ENCODE results near the gene AIG1. TPM values are rescaled to one million over a fixed set of nuclear protein-coding genes. Genes with fewer than 3 reads are reported as not detected.

The AIG1 gene
- total RNA-seq, 1 experiment from 2014 or later, result 2.2 TPM

DNA sequence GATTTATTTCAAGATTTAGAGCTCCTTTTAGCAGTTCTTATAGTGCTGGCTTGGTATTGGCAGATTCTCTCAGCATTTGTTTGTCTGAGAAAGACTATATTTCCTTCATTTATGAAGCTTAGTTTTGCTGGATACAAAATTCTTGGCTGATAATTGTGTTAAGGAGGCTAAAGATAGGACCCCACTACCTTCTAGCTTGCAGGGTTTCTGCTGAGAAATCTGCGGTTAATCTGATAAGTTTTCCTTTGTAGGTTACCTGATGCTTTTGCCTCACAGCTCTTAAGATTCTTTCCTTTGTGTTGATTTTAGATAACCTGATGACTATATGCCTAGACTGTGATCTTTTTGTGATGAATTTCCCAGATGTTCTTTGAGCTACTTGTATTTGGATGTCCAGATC lies 114.3 kb downstream of the AIG1 start:
- CTCF ChIA-PET, result no interaction called here
- no peaks in the 10 kb centered on the region for H3K36me3 ChIP-seq (ENCODE audit: insufficient read depth, low read length, poor library complexity, severe bottlenecking)
- BruUV-seq (replicated peaks), result no TSS peak
- DNase-seq (ENCODE audit: low spot score), result no peak
- no peaks in the 10 kb centered on the region for H3K27me3 ChIP-seq (replicated peaks; ENCODE audit: insufficient read depth, low read depth, low read length, poor library complexity)
- H3K4me1 ChIP-seq (ENCODE audit: insufficient read depth, low read length, poor library complexity, severe bottlenecking), result no peaks in the 10 kb centered on the region
- no peak overlapping the region for H3K4me3 ChIP-seq (ENCODE audit: low read depth, low read length, poor library complexity, severe bottlenecking)
- no peak for TF ChIP-seq EZH2 (IDR thresholded peaks at IDR 0.05; ENCODE audit: borderline replicate concordance, low read depth, low read length, poor library complexity, severe bottlenecking)
- TF ChIP-seq, protein P1, sequence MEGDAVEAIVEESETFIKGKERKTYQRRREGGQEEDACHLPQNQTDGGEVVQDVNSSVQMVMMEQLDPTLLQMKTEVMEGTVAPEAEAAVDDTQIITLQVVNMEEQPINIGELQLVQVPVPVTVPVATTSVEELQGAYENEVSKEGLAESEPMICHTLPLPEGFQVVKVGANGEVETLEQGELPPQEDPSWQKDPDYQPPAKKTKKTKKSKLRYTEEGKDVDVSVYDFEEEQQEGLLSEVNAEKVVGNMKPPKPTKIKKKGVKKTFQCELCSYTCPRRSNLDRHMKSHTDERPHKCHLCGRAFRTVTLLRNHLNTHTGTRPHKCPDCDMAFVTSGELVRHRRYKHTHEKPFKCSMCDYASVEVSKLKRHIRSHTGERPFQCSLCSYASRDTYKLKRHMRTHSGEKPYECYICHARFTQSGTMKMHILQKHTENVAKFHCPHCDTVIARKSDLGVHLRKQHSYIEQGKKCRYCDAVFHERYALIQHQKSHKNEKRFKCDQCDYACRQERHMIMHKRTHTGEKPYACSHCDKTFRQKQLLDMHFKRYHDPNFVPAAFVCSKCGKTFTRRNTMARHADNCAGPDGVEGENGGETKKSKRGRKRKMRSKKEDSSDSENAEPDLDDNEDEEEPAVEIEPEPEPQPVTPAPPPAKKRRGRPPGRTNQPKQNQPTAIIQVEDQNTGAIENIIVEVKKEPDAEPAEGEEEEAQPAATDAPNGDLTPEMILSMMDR (conservative IDR thresholded peaks at IDR 0.05; ENCODE audit: low read depth, low read length), result no peak
- POLR2A ChIA-PET (ENCODE audit: low non-redundant PET), result no interaction called here
- H3K9me3 ChIP-seq (ENCODE audit: low read depth, low read length, poor library complexity, severe bottlenecking), result no peaks in the 10 kb centered on the region
- H3K27ac ChIP-seq (ENCODE audit: low read depth, low read length, poor library complexity, severe bottlenecking), result no peak overlapping the region
- intact Hi-C loops (cut with micrococcal nuclease; ENCODE audit: unreplicated experiment), result no loop called here

DNA sequence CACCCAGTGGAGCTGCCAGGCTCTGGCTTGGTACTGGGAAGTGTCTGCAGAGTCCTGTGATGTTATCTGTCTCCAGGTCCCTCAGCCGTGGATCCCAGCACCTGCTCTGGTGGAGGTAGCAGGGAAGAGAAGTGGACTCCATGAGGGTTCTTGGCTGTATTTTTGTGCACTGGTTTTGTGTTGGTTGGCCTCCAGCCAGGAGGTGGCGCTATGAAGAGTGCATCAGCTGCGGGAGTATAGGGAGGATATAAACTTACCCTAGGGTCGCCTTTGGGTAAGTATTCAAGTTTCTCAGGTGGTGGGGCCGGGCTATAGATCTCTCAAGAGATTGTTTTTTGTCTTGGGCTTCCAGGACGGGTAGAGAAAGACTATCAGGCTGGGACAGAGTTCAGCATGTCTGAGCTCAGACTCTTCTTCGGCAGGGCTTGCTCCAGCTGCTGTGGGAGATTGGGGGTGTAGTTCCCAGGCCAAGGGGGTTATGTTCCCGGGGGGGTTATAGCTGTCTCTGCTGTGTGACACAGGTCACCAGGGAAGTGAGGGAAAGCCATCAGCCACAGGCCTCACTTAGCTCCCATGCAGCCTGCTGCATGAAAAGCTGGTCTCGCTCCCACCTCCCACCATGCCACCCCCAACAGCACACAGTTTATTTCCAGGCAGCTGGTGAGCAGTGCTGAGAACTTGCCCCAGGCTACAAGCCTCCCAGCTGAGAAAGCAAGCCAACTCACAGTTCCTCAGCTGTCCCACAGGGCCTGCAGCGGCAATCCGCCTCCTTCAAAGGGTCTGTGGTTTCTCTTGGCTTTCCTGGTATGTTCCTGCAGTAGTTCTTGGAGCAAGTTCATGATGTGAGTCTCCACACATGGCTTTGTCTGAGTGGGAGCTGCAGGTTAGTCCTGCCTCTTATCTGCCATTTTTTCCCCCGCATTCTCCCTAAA lies 115.7 kb downstream of the AIG1 start:
- no peak for DNase-seq (ENCODE audit: low spot score)
- no TSS peak for BruUV-seq (replicated peaks)
- POLR2A ChIA-PET (ENCODE audit: low non-redundant PET), result no interaction called here
- Histone ChIP-seq H3K27ac (ENCODE audit: low read depth, low read length, poor library complexity, severe bottlenecking) (no peak overlapping the region), H3K27me3 (replicated peaks; ENCODE audit: insufficient read depth, low read depth, low read length, poor library complexity) (peaks cover under 1% of the 10 kb centered on the region), H3K4me1 (ENCODE audit: insufficient read depth, low read length, poor library complexity, severe bottlenecking) (no peaks in the 10 kb centered on the region), H3K4me3 (ENCODE audit: low read depth, low read length, poor library complexity, severe bottlenecking) (no peak overlapping the region), H3K36me3 (ENCODE audit: insufficient read depth, low read length, poor library complexity, severe bottlenecking) (no peaks in the 10 kb centered on the region), H3K9me3 (ENCODE audit: low read depth, low read length, poor library complexity, severe bottlenecking) (no peaks in the 10 kb centered on the region)
- intact Hi-C loops (cut with micrococcal nuclease; ENCODE audit: unreplicated experiment), result no loop called here
- CTCF ChIA-PET, result no interaction called here
- no peak for TF ChIP-seq EZH2 (IDR thresholded peaks at IDR 0.05; ENCODE audit: borderline replicate concordance, low read depth, low read length, poor library complexity, severe bottlenecking)
- TF ChIP-seq, protein P1 (conservative IDR thresholded peaks at IDR 0.05; ENCODE audit: low read depth, low read length), result 0 out of 2 replicates have a peak, but pooled peaks have one; percentile 14

DNA sequence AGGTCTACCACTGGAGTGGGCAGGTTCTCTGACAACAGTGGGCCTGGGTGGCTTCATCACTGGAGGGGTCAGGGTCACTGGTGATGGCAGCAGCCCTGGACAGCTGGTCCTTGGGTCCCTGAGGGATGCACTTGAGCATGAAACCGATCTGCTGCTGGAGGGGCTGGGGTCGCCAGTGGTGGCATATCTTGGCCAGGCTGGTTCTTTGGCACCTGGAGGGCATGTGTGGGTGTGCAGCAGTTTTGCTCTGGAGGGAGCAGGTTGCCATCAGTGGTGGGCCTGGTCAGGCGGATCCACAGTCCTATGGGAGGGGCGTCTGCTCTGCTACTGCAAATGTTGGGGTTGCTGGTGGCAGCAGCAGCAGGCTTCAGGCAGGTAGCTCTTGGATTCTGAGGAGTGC lies 117.0 kb downstream of the AIG1 start:
- ChIA-PET POLR2A (ENCODE audit: low non-redundant PET) (no interaction called here), CTCF (no interaction called here)
- BruUV-seq (replicated peaks), result no TSS peak
- H3K9me3 ChIP-seq (ENCODE audit: low read depth, low read length, poor library complexity, severe bottlenecking), result no peaks in the 10 kb centered on the region
- DNase-seq (ENCODE audit: low spot score), result no peak
- H3K27me3 ChIP-seq (replicated peaks; ENCODE audit: insufficient read depth, low read depth, low read length, poor library complexity), result peaks cover 4% of the 10 kb centered on the region
- H3K36me3 ChIP-seq (ENCODE audit: insufficient read depth, low read length, poor library complexity, severe bottlenecking), result no peaks in the 10 kb centered on the region
- intact Hi-C loops (cut with micrococcal nuclease; ENCODE audit: unreplicated experiment), result no loop called here
- no peak overlapping the region for H3K27ac ChIP-seq (ENCODE audit: low read depth, low read length, poor library complexity, severe bottlenecking)
- H3K4me1 ChIP-seq (ENCODE audit: insufficient read depth, low read length, poor library complexity, severe bottlenecking), result no peaks in the 10 kb centered on the region
- no peak overlapping the region for H3K4me3 ChIP-seq (ENCODE audit: low read depth, low read length, poor library complexity, severe bottlenecking)
- TF ChIP-seq, protein P1 (conservative IDR thresholded peaks at IDR 0.05; ENCODE audit: low read depth, low read length), result no peak
- no peak for TF ChIP-seq EZH2 (IDR thresholded peaks at IDR 0.05; ENCODE audit: borderline replicate concordance, low read depth, low read length, poor library complexity, severe bottlenecking)

Measured in A673 (cell line).